ES-I3 (cell line): ENCODE data around the gene PSMB3.

Experiments used
- H3K36me3 ChIP-seq: 2 replicates; pipeline ENCODE4 v1.6.1; 2013; ENCODE audit warnings: mild to moderate bottlenecking, low read length, control low read depth, moderate library complexity; ENCODE audit not compliant: insufficient read depth
- H3K4me1 ChIP-seq: 2 replicates; pipeline ENCODE4 v1.6.1; 2013; ENCODE audit warnings: mild to moderate bottlenecking, control low read depth, low read length; ENCODE audit not compliant: insufficient read depth
- H3K9ac ChIP-seq: 2 replicates; pipeline ENCODE4 v1.6.1; 2013; ENCODE audit warnings: low read depth, mild to moderate bottlenecking, low read length, moderate library complexity
- H3K9me3 ChIP-seq: 2 replicates; pipeline ENCODE4 v1.6.1; 2013; ENCODE audit warnings: mild to moderate bottlenecking, low read length, moderate library complexity; ENCODE audit not compliant: control insufficient read depth, insufficient read depth

Gene PSMB3

GRCh38 chr17:38710985-38711384 is 41.6 kb upstream of the PSMB3 start:
- Histone ChIP-seq H3K9me3 (no peaks in the 10 kb centered on the region), H3K4me1 (peaks cover 20% of the 10 kb centered on the region), H3K36me3 (no peaks in the 10 kb centered on the region; the same call in 1 of the 2 replicates), H3K9ac (no peak overlapping the region)

GRCh38 chr17:38711792-38712571 is 40.6 kb upstream of the PSMB3 start:
- peaks cover 22% of the 10 kb centered on the region for H3K4me1 ChIP-seq
- no peak overlapping the region for H3K9ac ChIP-seq
- H3K9me3 ChIP-seq: no peaks in the 10 kb centered on the region
- H3K36me3 ChIP-seq: no peaks in the 10 kb centered on the region; the same call in 1 of the 2 replicates

DNA sequence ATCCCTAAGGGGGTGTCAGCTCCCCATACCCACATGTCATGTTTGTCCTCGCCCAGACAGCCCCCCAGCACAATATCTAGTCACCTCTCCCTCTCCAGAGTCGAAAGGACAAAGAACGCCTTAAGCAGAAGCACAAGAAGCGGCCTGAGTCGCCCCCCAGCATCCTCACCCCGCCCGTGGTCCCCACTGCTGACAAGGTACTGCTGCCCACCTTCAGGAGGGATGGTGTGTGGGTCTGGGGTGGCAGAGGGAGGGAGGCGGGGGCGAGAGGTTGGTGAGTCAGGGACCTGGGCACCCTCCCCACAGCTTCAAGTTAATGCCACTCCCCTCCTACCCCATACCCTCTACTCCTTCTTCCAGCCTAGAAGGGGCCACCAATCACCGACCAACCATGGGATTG is 39.9 kb upstream of the PSMB3 start:
- no peaks in the 10 kb centered on the region for H3K9me3 ChIP-seq
- H3K36me3 ChIP-seq: no peaks in the 10 kb centered on the region; the same call in 1 of the 2 replicates
- H3K9ac ChIP-seq: no peak overlapping the region
- H3K4me1 ChIP-seq: peaks cover 15% of the 10 kb centered on the region

GRCh38 chr17:38713456-38714075 is 39.0 kb upstream of the PSMB3 start:
- peaks cover 15% of the 10 kb centered on the region for H3K4me1 ChIP-seq
- no peaks in the 10 kb centered on the region; the same call in 1 of the 2 replicates for H3K36me3 ChIP-seq
- no peak overlapping the region for H3K9ac ChIP-seq
- H3K9me3 ChIP-seq: no peaks in the 10 kb centered on the region

- Histone ChIP-seq H3K4me1 (peaks cover 15% of the 10 kb centered on the region), H3K9ac (no peak overlapping the region), H3K9me3 (no peaks in the 10 kb centered on the region), H3K36me3 (no peaks in the 10 kb centered on the region; the same call in 1 of the 2 replicates)
Measured at GRCh38 chr17:38715216-38715943, 37.2 kb upstream of the PSMB3 start.

DNA sequence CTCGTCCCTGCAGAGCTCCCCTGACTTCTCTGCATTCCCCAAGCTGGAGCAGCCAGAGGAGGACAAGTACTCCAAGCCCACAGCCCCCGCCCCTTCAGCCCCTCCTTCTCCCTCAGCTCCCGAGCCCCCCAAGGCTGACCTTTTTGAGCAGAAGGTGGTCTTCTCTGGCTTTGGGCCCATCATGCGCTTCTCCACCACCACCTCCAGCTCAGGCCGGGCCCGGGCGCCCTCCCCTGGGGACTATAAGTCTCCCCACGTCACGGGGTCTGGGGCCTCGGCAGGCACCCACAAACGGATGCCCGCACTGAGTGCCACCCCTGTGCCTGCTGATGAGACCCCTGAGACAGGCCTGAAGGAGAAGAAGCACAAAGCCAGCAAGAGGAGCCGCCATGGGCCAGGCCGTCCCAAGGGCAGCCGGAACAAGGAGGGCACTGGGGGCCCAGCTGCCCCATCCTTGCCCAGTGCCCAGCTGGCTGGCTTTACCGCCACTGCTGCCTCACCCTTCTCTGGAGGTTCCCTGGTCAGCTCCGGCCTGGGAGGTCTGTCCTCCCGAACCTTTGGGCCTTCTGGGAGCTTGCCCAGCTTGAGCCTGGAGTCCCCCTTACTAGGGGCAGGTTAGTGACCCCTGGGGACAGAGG is 36.1 kb upstream of the PSMB3 start:
- Histone ChIP-seq H3K9me3 (no peaks in the 10 kb centered on the region), H3K4me1 (peaks cover 19% of the 10 kb centered on the region), H3K9ac (no peak overlapping the region), H3K36me3 (no peaks in the 10 kb centered on the region; the same call in 1 of the 2 replicates)

DNA sequence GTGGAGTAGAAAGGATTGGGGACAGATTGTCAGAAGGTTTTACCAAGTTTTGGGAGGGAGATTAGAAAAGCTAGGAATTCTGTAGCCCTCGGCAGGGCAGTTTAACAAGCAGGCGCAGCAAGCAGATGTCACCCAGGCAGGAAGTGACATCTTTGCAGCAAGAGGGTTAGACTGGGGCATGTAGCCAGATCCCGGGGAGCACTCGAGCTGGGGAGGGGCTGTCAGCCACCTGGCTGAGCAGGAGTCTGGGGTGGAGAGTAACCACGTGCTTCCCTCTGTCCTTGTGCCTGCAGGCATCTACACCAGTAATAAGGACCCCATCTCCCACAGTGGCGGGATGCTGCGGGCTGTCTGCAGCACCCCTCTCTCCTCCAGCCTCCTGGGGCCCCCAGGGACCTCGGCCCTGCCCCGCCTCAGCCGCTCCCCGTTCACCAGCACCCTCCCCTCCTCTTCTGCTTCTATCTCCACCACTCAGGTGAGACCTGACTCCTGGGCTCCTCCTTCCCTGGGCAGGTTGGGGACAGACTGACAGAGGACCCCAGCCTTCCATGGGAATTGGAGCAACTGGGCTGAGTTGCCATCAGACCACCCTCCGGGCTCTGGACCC is 35.3 kb upstream of the PSMB3 start:
- Histone ChIP-seq H3K36me3 (no peaks in the 10 kb centered on the region; the same call in 1 of the 2 replicates), H3K4me1 (peaks cover 19% of the 10 kb centered on the region), H3K9me3 (no peaks in the 10 kb centered on the region), H3K9ac (no peak overlapping the region)

DNA sequence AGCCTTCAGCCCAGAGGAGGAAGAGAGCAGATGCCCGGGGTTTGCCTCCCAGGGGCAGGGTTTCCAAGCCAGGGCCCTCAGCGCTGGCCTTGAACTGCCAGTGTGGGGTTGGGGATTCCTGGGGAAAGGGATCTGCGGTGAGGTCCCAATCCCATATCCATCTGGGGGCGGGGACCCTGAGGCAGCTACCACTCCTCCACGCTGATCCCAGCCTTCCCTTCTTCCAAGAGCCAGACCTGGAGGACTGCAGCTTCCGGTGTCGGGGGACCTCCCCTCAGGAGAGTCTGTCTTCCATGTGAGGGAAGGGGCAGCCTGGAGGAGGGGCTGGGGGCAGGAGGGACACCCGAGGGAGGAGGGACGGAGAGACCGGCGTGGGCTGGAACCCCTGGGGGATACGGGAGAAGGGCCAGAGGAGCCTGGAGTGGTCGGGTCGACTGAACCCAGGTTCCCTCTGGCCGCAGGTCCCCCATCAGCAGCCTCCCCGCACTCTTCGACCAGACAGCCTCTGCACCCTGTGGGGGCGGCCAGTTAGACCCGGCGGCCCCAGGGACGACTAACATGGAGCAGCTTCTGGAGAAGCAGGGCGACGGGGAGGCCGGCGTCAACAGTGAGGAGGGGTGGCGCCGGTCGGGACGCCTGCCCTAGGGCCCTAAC is 33.1 kb upstream of the PSMB3 start:
- H3K36me3 ChIP-seq: no peaks in the 10 kb centered on the region
- peaks cover 19% of the 10 kb centered on the region for H3K4me1 ChIP-seq

GRCh38 chr17:38719943-38720641 is 32.4 kb upstream of the PSMB3 start:
- H3K9ac ChIP-seq: peak overlapping the region; percentile 60
- peaks cover 14% of the 10 kb centered on the region for H3K4me1 ChIP-seq
- no peaks in the 10 kb centered on the region for H3K36me3 ChIP-seq
- H3K9me3 ChIP-seq: no peaks in the 10 kb centered on the region

More for the DNA sequence above, 33.1 kb upstream of the PSMB3 start:
- H3K9me3 ChIP-seq: no peaks in the 10 kb centered on the region
- peak overlapping the region; percentile 60 for H3K9ac ChIP-seq

- Histone ChIP-seq H3K9ac (no peak overlapping the region), H3K36me3 (no peaks in the 10 kb centered on the region), H3K4me1 (peaks cover 5% of the 10 kb centered on the region; the same call in 1 of the 2 replicates), H3K9me3 (no peaks in the 10 kb centered on the region)
Measured at GRCh38 chr17:38720941-38721340, 31.6 kb upstream of the PSMB3 start.

GRCh38 chr17:38721802-38722201 is 30.7 kb upstream of the PSMB3 start:
- H3K36me3 ChIP-seq: no peaks in the 10 kb centered on the region
- H3K4me1 ChIP-seq: peaks cover 4% of the 10 kb centered on the region; the same call in 1 of the 2 replicates
- no peaks in the 10 kb centered on the region for H3K9me3 ChIP-seq
- no peak overlapping the region for H3K9ac ChIP-seq

DNA sequence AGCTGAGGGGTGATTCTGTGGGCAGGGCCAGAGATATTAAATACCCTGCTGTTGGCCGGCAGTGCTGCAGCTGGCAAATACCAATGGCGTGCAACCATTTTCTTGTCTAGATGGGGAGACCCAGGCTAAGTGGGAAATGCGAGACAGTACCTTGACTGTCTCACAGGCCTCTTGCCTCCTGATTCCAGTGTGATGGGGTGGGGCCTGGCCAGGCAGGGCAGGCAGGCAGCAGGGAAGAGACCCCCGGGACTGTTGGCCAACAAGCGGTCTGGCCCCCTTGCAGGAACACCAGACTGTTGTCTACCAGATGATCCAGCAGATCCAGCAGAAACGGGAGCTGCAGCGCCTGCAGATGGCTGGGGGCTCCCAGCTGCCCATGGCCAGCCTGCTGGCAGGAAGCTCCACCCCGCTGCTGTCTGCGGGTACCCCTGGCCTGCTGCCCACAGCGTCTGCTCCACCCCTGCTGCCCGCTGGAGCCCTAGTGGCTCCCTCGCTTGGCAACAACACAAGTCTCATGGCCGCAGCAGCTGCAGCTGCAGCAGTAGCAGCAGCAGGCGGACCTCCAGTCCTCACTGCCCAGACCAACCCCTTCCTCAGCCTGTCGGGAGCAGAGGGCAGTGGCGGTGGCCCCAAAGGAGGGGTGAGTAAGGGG is 28.1 kb upstream of the PSMB3 start:
- Histone ChIP-seq H3K36me3 (no peaks in the 10 kb centered on the region), H3K9me3 (no peaks in the 10 kb centered on the region), H3K4me1 (peaks cover 8% of the 10 kb centered on the region; the same call in 1 of the 2 replicates), H3K9ac (no peak overlapping the region)
